Hepatocyte (in vitro differentiated cells): ENCODE measurements around the gene SERPINF2. TPM values are rescaled to one million over a fixed set of nuclear protein-coding genes. Genes with fewer than 3 reads are reported as not detected.

Experiments
- DNase-seq: peaks from one replicate; pipeline ENCODE4 v3.0.0-alpha.2; 2016; ENCODE audit warnings: low spot score
- H2AFZ ChIP-seq: fragments of 200-600 bp; sonication (generic); 2 replicates; pipeline ENCODE4 v1.6.0; 2016; ENCODE audit warnings: antibody characterized with exemption, mild to moderate bottlenecking
- H3K27ac ChIP-seq: fragments of 200-600 bp; sonication (generic); 2 replicates; pipeline ENCODE4 v1.5.1; 2016; ENCODE audit warnings: mild to moderate bottlenecking
- H3K27me3 ChIP-seq: fragments of 200-600 bp; sonication (generic); 2 replicates; pipeline ENCODE4 v1.6.1; 2016
- H3K36me3 ChIP-seq: fragments of 200-600 bp; sonication (generic); replicated peaks from 2 replicates; pipeline ENCODE4 v1.5.1; 2016; ENCODE audit warnings: low read depth; ENCODE audit not compliant: insufficient read depth
- H3K4me1 ChIP-seq: fragments of 200-600 bp; sonication (generic); 2 replicates; pipeline ENCODE4 v1.5.1; 2016; ENCODE audit warnings: mild to moderate bottlenecking, moderate library complexity; ENCODE audit not compliant: insufficient read depth
- H3K4me2 ChIP-seq: fragments of 200-600 bp; sonication (generic); 2 replicates; pipeline ENCODE4 v1.6.0; 2016
- H3K4me3 ChIP-seq: fragments of 200-600 bp; sonication (generic); 2 replicates; pipeline ENCODE4 v1.5.1; 2016; ENCODE audit warnings: mild to moderate bottlenecking
- H3K79me2 ChIP-seq: fragments of 200-600 bp; sonication (generic); 2 replicates; pipeline ENCODE4 v1.6.0; 2017; ENCODE audit warnings: mild to moderate bottlenecking
- H3K9me2 ChIP-seq: fragments of 200-600 bp; sonication (generic); replicated peaks from 2 replicates; pipeline ENCODE4 v1.6.0; 2017; ENCODE audit warnings: mild to moderate bottlenecking; ENCODE audit not compliant: insufficient read depth
- H3K9me3 ChIP-seq: fragments of 200-600 bp; sonication (generic); 2 replicates; pipeline ENCODE4 v1.5.1; 2016; ENCODE audit warnings: low read depth, mild to moderate bottlenecking
- H4K20me1 ChIP-seq: fragments of 200-600 bp; sonication (generic); 2 replicates; pipeline ENCODE4 v1.6.0; 2016; ENCODE audit warnings: mild to moderate bottlenecking; ENCODE audit not compliant: insufficient read depth, poor library complexity, severe bottlenecking
- EZH2 ChIP-seq: fragments of 200-600 bp; sonication (generic); IDR thresholded peaks from 2 replicates; pipeline ENCODE4 v1.6.1; 2016; ENCODE audit warnings: antibody characterized with exemption, mild to moderate bottlenecking, borderline replicate concordance
- EZH2phosphoT487 ChIP-seq: fragments of 200-600 bp; sonication (generic); IDR thresholded peaks from one replicate; pipeline ENCODE4 v1.6.1; 2018; ENCODE audit warnings: antibody characterized with exemption, mild to moderate bottlenecking, low read depth, moderate library complexity; ENCODE audit not compliant: unreplicated experiment, severe bottlenecking
- WGBS: methylation state at CpG from one replicate; pipeline ENCODE4 v1.1.6; 2016; ENCODE audit warnings: low lambda C conversion rate; ENCODE audit errors: missing lambda C conversion rate; 5-methylcytosine and 5-hydroxymethylcytosine counted together
- polyA plus RNA-seq: library from polyadenylated mRNA; unstranded; fragments of >200 nt; fragmentation: Nextera tagmentation; extraction: Ambion mirVana; gene quantifications from 2 replicates; pipeline ENCODE4 v1.2.1, GENCODE V29; 2016
- total RNA-seq: library from RNA; depleted of rRNA; stranded (reverse); fragments of >200 nt; gene quantifications from 2 replicates; pipeline ENCODE4 v1.2.3, GENCODE V29; 2014
- TF ChIP-seq, protein P1 (sequence below): fragments of 200-600 bp; sonication (generic); IDR thresholded peaks from 2 replicates; pipeline ENCODE4 v1.5.1; 2016; ENCODE audit warnings: antibody characterized with exemption, mild to moderate bottlenecking; ENCODE audit not compliant: poor library complexity

SERPINF2 gene
- total and polyA plus RNA-seq, 2 experiments from 2014 or later: 127 to 164 TPM

DNA sequence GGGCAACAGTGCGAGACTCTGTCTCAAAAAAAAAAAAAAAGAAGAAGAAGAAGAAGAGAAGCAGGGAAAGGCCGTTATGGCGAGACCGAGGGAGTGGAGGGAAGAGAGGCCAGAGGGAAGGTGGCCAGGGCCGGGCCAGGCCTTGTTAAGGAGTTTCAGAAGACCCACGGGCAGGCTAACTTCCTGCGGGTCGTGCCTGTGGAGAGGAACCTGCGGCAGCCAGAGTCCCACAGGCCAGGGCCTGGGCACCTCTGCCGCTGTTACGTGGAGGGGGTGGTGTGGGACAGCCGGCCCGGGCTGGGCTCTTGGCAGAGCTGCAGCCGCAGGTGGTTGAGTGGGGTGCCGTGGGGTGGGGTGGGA lies 12.7 kb upstream of the SERPINF2 start:
- no peak overlapping the region for H3K4me2 ChIP-seq
- no peaks in the 10 kb centered on the region for H3K36me3 ChIP-seq
- peaks cover 22% of the 10 kb centered on the region for H3K79me2 ChIP-seq
- H2AFZ ChIP-seq: no peak overlapping the region
- no peak overlapping the region for H3K4me3 ChIP-seq
- no peaks in the 10 kb centered on the region for H3K9me2 ChIP-seq
- peak overlapping the region; percentile 37 for H3K27ac ChIP-seq
- no peaks in the 10 kb centered on the region for H4K20me1 ChIP-seq
- TF ChIP-seq EZH2phosphoT487: no peak
- TF ChIP-seq, protein P1, sequence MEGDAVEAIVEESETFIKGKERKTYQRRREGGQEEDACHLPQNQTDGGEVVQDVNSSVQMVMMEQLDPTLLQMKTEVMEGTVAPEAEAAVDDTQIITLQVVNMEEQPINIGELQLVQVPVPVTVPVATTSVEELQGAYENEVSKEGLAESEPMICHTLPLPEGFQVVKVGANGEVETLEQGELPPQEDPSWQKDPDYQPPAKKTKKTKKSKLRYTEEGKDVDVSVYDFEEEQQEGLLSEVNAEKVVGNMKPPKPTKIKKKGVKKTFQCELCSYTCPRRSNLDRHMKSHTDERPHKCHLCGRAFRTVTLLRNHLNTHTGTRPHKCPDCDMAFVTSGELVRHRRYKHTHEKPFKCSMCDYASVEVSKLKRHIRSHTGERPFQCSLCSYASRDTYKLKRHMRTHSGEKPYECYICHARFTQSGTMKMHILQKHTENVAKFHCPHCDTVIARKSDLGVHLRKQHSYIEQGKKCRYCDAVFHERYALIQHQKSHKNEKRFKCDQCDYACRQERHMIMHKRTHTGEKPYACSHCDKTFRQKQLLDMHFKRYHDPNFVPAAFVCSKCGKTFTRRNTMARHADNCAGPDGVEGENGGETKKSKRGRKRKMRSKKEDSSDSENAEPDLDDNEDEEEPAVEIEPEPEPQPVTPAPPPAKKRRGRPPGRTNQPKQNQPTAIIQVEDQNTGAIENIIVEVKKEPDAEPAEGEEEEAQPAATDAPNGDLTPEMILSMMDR: no peak
- TF ChIP-seq EZH2: no peak
- peaks cover 13% of the 10 kb centered on the region for H3K4me1 ChIP-seq
- WGBS: 94% methylated on average over 12 of the region's 15 CpGs
- no peaks in the 10 kb centered on the region for H3K27me3 ChIP-seq
- no peak for DNase-seq
- no peaks in the 10 kb centered on the region for H3K9me3 ChIP-seq

DNA sequence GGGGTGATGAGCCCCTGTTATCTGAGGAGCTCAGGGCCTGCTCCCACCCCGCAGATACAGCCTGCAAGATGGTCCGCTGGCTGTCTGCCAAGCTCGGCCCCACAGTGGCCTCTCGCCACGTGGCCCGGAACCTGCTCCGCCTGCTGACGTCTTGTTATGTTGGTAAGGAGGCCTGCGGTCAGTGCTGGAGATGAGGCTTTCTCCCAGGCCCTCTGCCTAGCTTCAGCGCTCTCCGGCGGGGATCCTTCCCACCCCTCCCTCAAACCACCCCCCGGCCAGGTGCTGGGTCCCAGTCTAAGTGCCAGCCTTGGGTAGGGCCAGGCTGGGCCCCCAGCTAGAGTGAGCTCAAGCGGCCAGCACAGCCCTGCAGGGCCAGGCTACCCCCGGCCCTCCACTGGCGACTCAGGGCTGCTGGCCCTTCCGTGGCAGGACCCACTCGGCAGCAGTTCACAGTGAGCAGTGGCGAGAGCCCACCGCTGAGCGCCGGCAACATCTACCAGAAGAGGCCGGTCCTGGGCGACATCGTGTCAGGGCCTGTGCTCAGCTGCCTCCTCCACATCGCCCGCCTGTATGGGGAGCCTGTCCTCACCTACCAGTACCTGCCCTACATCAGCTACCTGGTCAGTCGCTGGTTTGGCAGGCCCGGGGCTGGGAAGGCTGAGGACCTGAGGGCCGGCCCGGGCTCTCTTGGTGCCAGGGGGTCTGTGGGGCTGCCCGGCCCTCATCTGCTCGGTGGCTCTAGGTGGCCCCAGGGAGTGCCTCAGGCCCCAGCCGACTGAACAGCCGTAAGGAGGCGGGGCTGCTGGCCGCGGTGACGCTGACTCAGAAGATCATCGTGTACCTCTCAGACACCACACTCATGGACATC lies 12.1 kb upstream of the SERPINF2 start:
- Histone ChIP-seq H3K4me2 (peak overlapping the region; percentile 54), H2AFZ (no peak overlapping the region), H3K4me1 (peaks cover 9% of the 10 kb centered on the region), H3K79me2 (peaks cover 15% of the 10 kb centered on the region), H3K4me3 (no peak overlapping the region), H3K36me3 (no peaks in the 10 kb centered on the region), H3K27me3 (no peaks in the 10 kb centered on the region), H3K9me2 (no peaks in the 10 kb centered on the region), H4K20me1 (no peaks in the 10 kb centered on the region), H3K9me3 (no peaks in the 10 kb centered on the region), H3K27ac (peak overlapping the region; percentile 83)
- TF ChIP-seq EZH2 (no peak), EZH2phosphoT487 (no peak)
- TF ChIP-seq, protein P1: no peak
- peak; percentile 69 for DNase-seq
- WGBS: 85% methylated on average over 38 of the region's 40 CpGs

DNA sequence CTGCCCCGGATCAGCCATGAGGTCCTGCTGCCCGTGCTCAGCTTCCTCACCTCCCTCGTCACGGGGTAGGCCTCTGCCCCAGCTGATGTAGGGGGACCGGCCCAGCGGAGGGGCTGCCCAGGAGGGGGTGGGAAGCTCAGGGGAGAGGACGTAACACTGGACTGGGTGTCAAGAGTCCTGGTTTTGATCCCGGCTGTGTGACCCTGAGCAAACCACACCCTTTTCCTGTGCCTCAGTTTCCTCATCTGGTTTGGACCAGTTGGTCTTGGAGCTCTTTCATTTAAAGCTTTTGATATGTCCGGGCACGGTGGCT lies 11.5 kb upstream of the SERPINF2 start:
- Histone ChIP-seq H3K27me3 (no peaks in the 10 kb centered on the region), H4K20me1 (no peaks in the 10 kb centered on the region), H2AFZ (no peak overlapping the region), H3K27ac (peak overlapping the region; percentile 83), H3K4me1 (peaks cover 12% of the 10 kb centered on the region), H3K9me2 (no peaks in the 10 kb centered on the region), H3K4me2 (no peak overlapping the region), H3K9me3 (no peaks in the 10 kb centered on the region), H3K36me3 (no peaks in the 10 kb centered on the region), H3K4me3 (no peak overlapping the region), H3K79me2 (peaks cover 10% of the 10 kb centered on the region)
- whole genome bisulfite sequencing: 89% methylated on average over 10 of the region's 10 CpGs
- no peak for DNase-seq
- TF ChIP-seq, protein P1: no peak
- TF ChIP-seq EZH2 (no peak), EZH2phosphoT487 (no peak)
